GM12892 (cell line): ENCODE results near the gene DACT3.

ENCODE experiments used
- POLR2A ChIP-seq: IDR thresholded peaks from 2 replicates; pipeline ENCODE4 v1.6.1; 2011; ENCODE audit warnings: low read depth, low read length, control low read depth
- POLR2AphosphoS5 ChIP-seq: IDR thresholded peaks from 2 replicates; pipeline ENCODE4 v1.6.1; 2011; ENCODE audit warnings: low read depth, low read length, control low read depth
- TAF1 ChIP-seq: IDR thresholded peaks from 2 replicates; pipeline ENCODE4 v1.6.1; 2011; ENCODE audit warnings: low read depth, mild to moderate bottlenecking, control low read depth, low read length, borderline replicate concordance

DNA sequence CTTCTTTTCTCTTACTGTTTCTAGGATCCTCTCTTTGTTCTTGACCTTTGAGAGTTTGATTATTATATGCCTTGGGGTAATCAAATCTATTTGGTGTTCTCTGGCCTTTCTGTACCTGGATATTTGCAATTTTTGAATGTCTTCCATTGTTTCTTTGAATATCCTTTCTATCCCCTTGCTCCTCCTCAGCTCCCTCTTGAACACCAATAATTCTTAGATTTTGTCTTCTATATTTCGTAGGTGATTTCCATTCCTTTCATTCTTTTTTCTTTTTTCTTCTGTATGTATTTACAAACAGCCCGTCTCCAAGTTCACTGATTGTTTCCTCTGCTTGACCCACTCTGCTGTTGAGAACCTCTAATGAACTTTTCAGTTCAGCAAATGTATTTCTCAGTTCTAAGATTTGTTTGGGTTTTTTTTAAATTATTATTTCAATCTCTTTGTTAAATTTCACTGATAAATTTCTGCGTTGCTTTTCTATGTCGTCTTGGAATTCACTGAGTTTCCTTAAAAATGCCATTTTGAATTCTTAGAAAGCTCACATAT lies 62.5 kb downstream of the DACT3 start:
- no peak for TF ChIP-seq POLR2AphosphoS5
- TF ChIP-seq TAF1 = no peak
- TF ChIP-seq POLR2A = no peak
